ENCODE results near the gene RPL9.
A peak's percentile ranks its signal among the peaks of the same experiment; 100 is the strongest.

RPL9 gene

GRCh38 chr4:39453738-39454137 lies 5.0 kb downstream of the RPL9 start:
- TF ChIP-seq, protein P1, sequence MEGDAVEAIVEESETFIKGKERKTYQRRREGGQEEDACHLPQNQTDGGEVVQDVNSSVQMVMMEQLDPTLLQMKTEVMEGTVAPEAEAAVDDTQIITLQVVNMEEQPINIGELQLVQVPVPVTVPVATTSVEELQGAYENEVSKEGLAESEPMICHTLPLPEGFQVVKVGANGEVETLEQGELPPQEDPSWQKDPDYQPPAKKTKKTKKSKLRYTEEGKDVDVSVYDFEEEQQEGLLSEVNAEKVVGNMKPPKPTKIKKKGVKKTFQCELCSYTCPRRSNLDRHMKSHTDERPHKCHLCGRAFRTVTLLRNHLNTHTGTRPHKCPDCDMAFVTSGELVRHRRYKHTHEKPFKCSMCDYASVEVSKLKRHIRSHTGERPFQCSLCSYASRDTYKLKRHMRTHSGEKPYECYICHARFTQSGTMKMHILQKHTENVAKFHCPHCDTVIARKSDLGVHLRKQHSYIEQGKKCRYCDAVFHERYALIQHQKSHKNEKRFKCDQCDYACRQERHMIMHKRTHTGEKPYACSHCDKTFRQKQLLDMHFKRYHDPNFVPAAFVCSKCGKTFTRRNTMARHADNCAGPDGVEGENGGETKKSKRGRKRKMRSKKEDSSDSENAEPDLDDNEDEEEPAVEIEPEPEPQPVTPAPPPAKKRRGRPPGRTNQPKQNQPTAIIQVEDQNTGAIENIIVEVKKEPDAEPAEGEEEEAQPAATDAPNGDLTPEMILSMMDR (IDR thresholded peaks at IDR 0.05; ENCODE audit: borderline replicate concordance, control extremely low read depth, extremely low read depth, insufficient read depth, missing control alignments) = no peak
- in situ Hi-C loops (cut with MboI; ENCODE audit: low sequenced_read_pairs, unreplicated experiment) = no loop called here
- DNase-seq (ENCODE audit: low spot score) = no peak

- TF ChIP-seq, protein P1 (IDR thresholded peaks at IDR 0.05; ENCODE audit: borderline replicate concordance, control extremely low read depth, extremely low read depth, insufficient read depth, missing control alignments) = no peak
- in situ Hi-C loops (cut with MboI; ENCODE audit: low sequenced_read_pairs, unreplicated experiment) = no loop called here
- DNase-seq (ENCODE audit: low spot score) = no peak
Observed at GRCh38 chr4:39452860-39453587, 5.7 kb downstream of the RPL9 start.

GRCh38 chr4:39452153-39452859 lies 6.4 kb downstream of the RPL9 start:
- no peak for DNase-seq (ENCODE audit: low spot score)
- in situ Hi-C loops (cut with MboI; ENCODE audit: low sequenced_read_pairs, unreplicated experiment) = no loop called here

GRCh38 chr4:39451423-39452023 lies 7.2 kb downstream of the RPL9 start:
- no peak for DNase-seq (ENCODE audit: low spot score)
- TF ChIP-seq, protein P1 (IDR thresholded peaks at IDR 0.05; ENCODE audit: borderline replicate concordance, control extremely low read depth, extremely low read depth, insufficient read depth, missing control alignments) = no peak
- in situ Hi-C loops (cut with MboI; ENCODE audit: low sequenced_read_pairs, unreplicated experiment) = no loop called here

More at GRCh38 chr4:39452153-39452859, 6.4 kb downstream of the RPL9 start:
- TF ChIP-seq, protein P1 (IDR thresholded peaks at IDR 0.05; ENCODE audit: borderline replicate concordance, control extremely low read depth, extremely low read depth, insufficient read depth, missing control alignments) = no peak

DNA sequence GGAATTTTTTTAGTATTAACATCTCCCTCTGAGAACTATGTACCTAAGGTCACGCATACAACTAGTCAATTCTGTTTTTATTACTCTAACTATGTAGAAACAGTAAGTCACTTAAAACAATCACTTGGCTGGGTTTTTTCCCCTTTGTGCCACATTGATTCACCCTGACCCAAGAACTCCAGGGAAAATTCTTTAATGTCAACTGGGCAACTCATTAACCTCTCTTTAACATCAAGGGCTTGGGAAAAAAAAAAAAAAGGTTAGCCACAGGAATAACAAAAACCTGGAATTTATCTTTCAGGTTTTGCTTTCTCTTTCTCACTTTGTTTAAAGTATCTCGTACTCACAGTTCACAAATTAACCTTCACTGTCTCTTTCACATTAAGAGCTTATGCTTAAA lies 8.1 kb downstream of the RPL9 start:
- TF ChIP-seq, protein P1 (IDR thresholded peaks at IDR 0.05; ENCODE audit: borderline replicate concordance, control extremely low read depth, extremely low read depth, insufficient read depth, missing control alignments) = no peak
- in situ Hi-C loops (cut with MboI; ENCODE audit: low sequenced_read_pairs, unreplicated experiment) = no loop called here
- DNase-seq (ENCODE audit: low spot score) = no peak

GRCh38 chr4:39446842-39447573 lies 11.7 kb downstream of the RPL9 start:
- in situ Hi-C loops (cut with MboI; ENCODE audit: low sequenced_read_pairs, unreplicated experiment) = loop anchor here (10.0 kb wide), 1 partner anchor 542 kb away; no protein-coding TSS in a partner anchor
- DNase-seq (ENCODE audit: low spot score) = peak; percentile 86
- TF ChIP-seq, protein P1 (IDR thresholded peaks at IDR 0.05; ENCODE audit: borderline replicate concordance, control extremely low read depth, extremely low read depth, insufficient read depth, missing control alignments) = no peak
